HUES64 (cell line): ENCODE measurements around the gene CD81.

Experiments
- H3K27ac ChIP-seq: 2 replicates; pipeline ENCODE4 v1.7.0; 2013; ENCODE audit warnings: low read depth, low read length, inconsistent platforms
- H3K27me3 ChIP-seq: 2 replicates; pipeline ENCODE4 v1.6.1; 2013; ENCODE audit warnings: mild to moderate bottlenecking, low read length; ENCODE audit not compliant: insufficient read depth
- H3K36me3 ChIP-seq: 2 replicates; pipeline ENCODE4 v1.6.1; 2013; ENCODE audit warnings: mild to moderate bottlenecking, low read length; ENCODE audit not compliant: insufficient read depth
- H3K4me1 ChIP-seq: 2 replicates; pipeline ENCODE4 v1.6.1; 2013; ENCODE audit warnings: mild to moderate bottlenecking, low read length, moderate library complexity; ENCODE audit not compliant: insufficient read depth
- H3K4me3 ChIP-seq: 2 replicates; pipeline ENCODE4 v1.5.1; 2013; ENCODE audit warnings: mild to moderate bottlenecking, low read length, moderate library complexity
- H3K9ac ChIP-seq: 2 replicates; pipeline ENCODE4 v1.6.1; 2013; ENCODE audit warnings: mild to moderate bottlenecking, low read depth, low read length
- H3K9me3 ChIP-seq: 2 replicates; pipeline ENCODE4 v1.6.1; 2013; ENCODE audit warnings: low read depth, low read length; ENCODE audit not compliant: insufficient read depth
- WGBS: fragments of 150-250, 120-280 bp; methylation state at CpG from one replicate; pipeline ENCODE4 v1.1.7; 2013; ENCODE audit warnings: missing lambda C conversion rate; 5-methylcytosine and 5-hydroxymethylcytosine counted together

Gene CD81

DNA sequence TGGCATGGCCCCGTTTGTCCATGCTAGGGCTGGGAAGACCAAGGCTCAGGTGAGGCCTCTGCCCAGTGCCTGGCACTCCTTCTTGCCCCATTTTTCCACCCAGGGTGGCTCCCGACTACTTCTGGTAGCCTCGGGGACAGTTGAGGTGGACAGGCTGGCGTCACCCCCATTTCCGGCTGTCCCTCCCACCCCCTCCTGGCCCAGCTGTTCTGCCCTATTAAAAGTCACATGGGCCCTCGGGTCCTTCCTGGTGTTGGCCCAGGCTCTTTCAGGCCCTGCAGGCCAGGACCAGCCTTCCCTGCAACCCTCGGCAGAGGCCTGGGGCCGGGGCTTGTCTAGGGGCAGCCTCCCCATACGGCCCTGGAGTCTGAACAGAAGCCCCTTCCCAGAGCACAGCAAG is 9.5 kb downstream of the CD81 start:
- no peak overlapping the region for H3K4me3 ChIP-seq
- no peak overlapping the region for H3K9ac ChIP-seq
- WGBS: 95% methylated on average over 9 of the region's 9 CpGs
- H3K36me3 ChIP-seq: peaks cover 8% of the 10 kb centered on the region; the same call in 1 of the 2 replicates
- H3K4me1 ChIP-seq: no peaks in the 10 kb centered on the region
- no peak overlapping the region for H3K27ac ChIP-seq
- H3K27me3 ChIP-seq: no peaks in the 10 kb centered on the region
- H3K9me3 ChIP-seq: no peaks in the 10 kb centered on the region

DNA sequence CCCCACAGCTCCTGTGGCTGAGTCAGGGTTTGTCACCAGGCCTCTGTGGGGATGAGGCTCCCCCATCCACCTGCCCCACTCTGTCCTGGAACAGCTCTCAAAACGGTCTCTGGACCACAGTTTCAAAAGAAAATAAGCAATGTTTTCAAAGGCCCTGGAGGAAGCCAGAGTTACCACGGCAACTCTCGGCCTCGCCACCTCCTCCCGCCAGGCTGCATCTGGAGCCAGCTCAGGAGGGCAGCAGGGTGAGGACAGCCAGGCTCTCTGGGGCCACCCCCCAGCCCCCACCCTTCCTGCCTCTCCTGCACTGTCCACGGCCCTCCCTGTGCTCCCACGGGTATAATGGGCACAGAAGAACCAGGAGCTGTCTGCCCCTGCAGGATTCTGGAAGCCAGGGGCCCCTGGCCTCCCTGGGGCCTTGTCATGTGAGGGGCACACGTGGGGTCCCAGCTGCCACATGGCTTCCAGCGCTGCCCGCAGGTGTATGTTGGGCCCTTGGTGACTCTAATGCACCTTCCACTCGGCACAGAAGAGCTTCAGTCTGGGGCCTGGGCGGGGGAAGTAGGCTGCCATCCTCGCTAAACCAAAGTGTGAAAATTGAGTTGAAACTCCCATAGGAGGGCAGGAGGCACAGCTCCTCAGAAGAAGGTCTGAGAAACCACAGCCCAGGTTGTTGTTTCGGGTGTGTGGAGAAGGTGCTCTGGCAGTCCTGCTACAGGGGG is 10.3 kb downstream of the CD81 start:
- no peak overlapping the region for H3K9ac ChIP-seq
- no peaks in the 10 kb centered on the region for H3K9me3 ChIP-seq
- H3K27ac ChIP-seq: no peak overlapping the region
- WGBS: 90% methylated on average over 14 of the region's 14 CpGs
- H3K36me3 ChIP-seq: peaks cover 12% of the 10 kb centered on the region; the same call in 1 of the 2 replicates
- no peaks in the 10 kb centered on the region for H3K27me3 ChIP-seq
- H3K4me1 ChIP-seq: no peaks in the 10 kb centered on the region
- H3K4me3 ChIP-seq: no peak overlapping the region

DNA sequence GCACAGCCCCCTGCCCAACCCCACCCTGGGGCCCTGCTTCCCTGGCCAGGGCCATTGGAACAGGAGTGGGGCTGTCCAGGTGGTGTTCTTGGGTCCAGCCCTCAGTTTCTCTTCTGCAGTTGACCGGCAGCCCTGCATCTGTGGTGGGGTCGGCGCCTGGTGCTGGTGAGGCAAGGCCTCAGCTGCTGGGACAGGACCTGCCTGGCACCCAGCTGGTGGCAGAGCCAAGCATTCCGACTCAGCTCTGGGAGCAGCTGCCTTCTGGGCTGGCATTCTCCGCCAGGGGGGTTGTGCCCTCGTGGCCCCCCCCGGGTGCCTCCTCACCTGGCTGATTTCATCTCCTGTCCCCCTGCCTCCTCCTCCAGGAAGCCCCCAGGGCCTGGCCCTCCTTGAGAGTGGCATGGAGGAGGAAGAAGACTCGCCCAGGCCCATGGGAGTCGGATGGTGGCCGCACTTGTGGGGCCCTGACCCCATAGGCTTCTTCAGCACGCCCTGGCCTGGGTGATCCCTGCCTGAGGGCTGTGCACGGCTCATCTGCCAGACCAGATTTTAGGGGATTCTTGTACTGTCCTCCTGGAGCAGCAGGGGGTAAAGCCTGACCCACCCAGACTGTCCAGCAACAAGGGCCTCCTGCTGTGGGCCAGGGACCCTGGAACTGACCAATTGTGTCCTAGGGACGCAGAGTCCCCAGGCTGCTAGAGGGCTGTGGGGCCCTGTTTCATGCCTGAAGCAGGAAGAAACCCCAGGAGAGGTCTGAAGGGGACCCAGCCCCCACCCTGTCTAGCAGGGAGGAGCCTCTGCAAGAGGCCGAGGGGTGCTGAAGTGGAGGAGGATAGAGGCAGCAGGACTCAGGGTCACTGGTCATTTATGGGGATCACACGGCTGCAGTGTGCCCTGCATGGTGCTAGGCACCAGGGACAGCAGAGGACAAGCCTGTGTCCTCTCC is 11.6 kb downstream of the CD81 start:
- Histone ChIP-seq H3K27ac (no peak overlapping the region; the same call in 1 of the 2 replicates), H3K36me3 (peaks cover 12% of the 10 kb centered on the region; the same call in 1 of the 2 replicates), H3K9me3 (no peaks in the 10 kb centered on the region), H3K27me3 (no peaks in the 10 kb centered on the region), H3K4me3 (no peak overlapping the region), H3K4me1 (no peaks in the 10 kb centered on the region), H3K9ac (no peak overlapping the region)
- WGBS: 88% methylated on average over 15 of the region's 15 CpGs

DNA sequence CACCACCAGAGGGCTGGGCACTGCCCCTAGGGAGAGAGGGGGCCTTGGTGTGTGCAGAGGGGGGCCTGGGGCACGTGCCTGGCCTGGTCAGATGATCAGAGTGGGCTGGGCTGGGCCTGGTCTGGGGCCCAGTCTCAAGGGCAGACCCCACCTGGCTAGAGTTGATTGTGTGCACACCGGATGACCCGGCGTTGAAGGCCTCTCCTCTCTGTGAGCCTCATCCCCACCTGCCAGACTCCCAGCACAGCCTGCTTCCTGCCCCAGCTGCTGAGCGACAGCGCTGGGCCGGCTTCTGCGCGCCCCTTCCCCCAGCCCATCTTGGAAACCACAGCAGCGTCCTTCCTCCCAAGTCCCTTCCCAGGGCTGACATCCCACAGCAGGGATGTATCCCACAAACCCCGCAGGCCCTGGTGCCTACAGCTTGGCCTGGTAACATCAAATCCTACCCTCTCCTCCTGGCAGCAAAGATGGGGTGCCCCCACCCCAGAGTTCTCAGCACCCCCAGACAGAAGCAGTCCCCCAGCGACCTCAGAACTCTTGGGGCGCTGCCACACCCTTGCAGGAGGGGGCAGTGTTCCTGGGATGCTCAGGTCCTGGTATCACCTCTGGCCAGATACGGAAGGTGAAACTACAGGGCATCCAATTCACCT is 12.4 kb downstream of the CD81 start:
- 79% methylated on average over 14 of the region's 14 CpGs for WGBS
- no peak overlapping the region for H3K9ac ChIP-seq
- no peak overlapping the region for H3K27ac ChIP-seq
- no peaks in the 10 kb centered on the region for H3K4me1 ChIP-seq
- H3K36me3 ChIP-seq: peaks cover 16% of the 10 kb centered on the region
- no peaks in the 10 kb centered on the region for H3K27me3 ChIP-seq
- no peaks in the 10 kb centered on the region for H3K9me3 ChIP-seq
- no peak overlapping the region for H3K4me3 ChIP-seq

DNA sequence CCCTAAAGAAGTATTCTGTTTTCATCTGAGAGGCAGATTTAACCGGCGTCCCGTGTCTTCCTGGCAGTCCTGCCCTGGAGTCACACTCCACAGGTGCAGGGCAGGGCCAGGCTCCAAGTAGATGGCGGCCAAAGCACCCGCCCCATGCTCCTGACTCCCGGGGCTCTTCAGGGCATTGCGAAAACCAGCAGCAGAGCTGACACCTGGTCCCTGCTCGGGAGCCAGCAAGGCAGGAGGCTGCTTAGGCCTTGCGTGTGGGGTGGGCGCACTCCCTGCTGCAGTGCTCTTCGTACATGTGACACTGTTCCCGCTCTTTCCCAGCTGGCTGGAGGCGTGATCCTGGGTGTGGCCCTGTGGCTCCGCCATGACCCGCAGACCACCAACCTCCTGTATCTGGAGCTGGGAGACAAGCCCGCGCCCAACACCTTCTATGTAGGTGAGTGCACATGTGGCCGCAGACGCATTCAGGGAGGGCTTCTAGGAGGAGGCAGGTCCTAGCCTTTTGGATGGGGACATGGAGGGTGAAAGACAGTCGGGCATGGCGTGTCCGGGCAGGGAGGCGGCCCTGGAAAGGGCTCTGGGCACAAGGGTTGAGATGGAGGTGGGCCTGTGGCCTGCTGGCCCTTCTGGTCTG is 13.1 kb downstream of the CD81 start:
- H3K27me3 ChIP-seq: no peaks in the 10 kb centered on the region
- H3K9me3 ChIP-seq: no peaks in the 10 kb centered on the region
- 0 out of 2 replicates have a peak overlapping the region, but pooled peaks have one; percentile 5 for H3K27ac ChIP-seq
- H3K9ac ChIP-seq: no peak overlapping the region
- no peak overlapping the region for H3K4me3 ChIP-seq
- H3K36me3 ChIP-seq: peaks cover 12% of the 10 kb centered on the region
- H3K4me1 ChIP-seq: no peaks in the 10 kb centered on the region
- 90% methylated on average over 23 of the region's 23 CpGs for WGBS

DNA sequence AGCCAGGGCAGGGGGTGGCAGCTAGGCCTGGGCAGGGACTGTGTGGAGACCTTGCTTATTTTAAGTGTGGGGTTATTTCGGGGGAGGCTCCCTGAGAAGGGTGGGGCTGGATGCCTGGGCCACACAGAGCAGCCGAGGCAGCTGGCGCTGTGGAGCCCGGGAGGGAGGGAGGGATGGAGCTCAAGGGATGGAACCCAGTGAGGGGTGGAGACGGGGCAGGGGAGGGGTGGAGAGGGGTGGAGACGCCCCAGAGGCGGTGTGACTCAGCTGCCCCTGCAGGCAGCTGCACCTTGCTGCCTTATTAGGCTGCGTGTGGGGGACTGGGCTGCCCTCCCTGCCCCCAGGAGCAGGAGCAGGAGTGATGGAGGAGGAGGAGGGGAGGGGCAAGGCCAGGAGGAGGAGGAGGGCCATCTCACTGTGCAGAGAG is 13.6 kb downstream of the CD81 start:
- no peaks in the 10 kb centered on the region for H3K9me3 ChIP-seq
- no peaks in the 10 kb centered on the region for H3K4me1 ChIP-seq
- no peak overlapping the region for H3K4me3 ChIP-seq
- peak overlapping the region; percentile 35; the same call in 1 of the 2 replicates for H3K27ac ChIP-seq
- peaks cover 16% of the 10 kb centered on the region for H3K36me3 ChIP-seq
- no peak overlapping the region for H3K9ac ChIP-seq
- 44% methylated on average over 8 of the region's 8 CpGs for WGBS
- H3K27me3 ChIP-seq: no peaks in the 10 kb centered on the region

DNA sequence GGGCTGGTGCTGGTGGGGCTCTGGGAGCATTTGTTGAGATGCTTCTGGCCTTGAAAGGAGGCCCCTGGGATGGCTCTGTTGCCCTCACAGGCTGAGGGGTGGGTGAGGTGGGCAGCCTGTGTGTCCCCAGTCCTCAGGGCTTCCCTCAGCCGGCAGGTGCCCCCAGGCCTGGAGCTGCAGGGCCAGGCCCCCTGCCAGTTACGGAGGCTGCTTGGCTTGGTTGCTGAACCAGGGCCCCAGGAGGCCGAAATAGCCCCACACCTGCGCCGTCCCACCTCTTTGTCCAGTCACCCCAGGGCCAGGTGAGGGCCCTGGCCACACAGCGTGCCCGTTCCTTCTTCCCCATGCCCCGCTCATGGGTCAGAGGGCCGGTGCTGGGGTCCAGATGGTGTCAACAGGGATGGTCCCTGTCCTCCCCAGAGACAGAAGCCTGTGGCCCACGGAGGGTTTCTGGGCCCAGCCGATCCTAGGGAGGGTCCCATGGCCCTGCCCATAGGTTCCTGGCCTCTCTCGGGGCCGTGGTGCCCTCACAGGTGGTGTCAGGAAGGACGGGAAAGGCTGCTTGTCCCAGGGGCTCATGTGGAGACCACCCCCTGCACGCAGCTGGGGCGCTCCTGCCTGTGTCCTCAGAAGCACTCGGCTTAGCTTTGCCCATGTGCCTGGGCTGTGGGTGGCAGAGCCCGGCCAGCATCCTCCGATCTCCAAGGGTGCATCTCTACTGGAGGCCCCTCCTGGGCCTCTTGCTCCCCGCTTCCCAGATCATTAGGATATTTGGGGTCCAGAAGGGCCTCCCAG is 14.3 kb downstream of the CD81 start:
- H3K4me3 ChIP-seq: no peak overlapping the region
- H3K9me3 ChIP-seq: no peaks in the 10 kb centered on the region
- no peaks in the 10 kb centered on the region for H3K4me1 ChIP-seq
- 92% methylated on average over 20 of the region's 20 CpGs for WGBS
- peaks cover 22% of the 10 kb centered on the region for H3K36me3 ChIP-seq
- H3K9ac ChIP-seq: peak overlapping the region; percentile 31; the same call in 1 of the 2 replicates
- no peaks in the 10 kb centered on the region for H3K27me3 ChIP-seq
- H3K27ac ChIP-seq: peak overlapping the region; percentile 35

DNA sequence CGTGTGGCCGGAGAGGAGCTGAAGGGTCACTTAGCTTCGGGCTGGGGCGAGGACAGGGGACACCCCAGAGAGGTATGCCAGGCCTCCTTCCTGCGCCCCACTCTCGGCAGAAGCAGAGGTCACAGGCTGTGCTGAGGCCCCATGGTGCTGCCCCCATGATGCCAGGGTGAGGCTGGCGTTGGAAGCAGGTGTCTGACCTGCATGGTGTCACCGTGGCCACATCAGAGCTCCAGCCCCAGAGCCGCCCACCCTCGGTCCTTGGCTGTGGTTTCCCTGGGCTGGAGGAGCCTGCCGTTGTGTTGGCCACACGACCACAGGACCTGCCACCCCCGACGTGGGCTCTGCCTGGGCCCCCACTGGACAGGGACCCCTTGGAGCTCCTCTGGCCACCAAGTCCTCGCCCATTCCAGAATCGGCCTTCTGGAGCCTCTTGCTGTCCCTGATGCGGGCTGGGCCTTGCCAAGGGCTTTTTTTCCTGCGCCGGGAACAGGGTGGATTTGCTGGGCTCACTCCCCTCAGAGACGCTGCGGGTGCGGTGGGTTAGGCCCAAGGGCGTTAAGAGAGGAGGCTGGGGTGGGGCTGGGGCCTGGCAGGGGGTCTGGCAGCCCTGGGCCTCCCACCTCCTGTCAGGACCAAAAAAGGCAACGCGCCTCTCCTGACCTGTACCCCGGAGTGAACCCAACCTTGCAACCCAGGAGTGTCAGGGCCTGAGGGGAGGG is 15.3 kb downstream of the CD81 start:
- Histone ChIP-seq H3K4me1 (no peaks in the 10 kb centered on the region), H3K27me3 (no peaks in the 10 kb centered on the region), H3K4me3 (no peak overlapping the region), H3K9me3 (no peaks in the 10 kb centered on the region), H3K27ac (no peak overlapping the region), H3K36me3 (peaks cover 32% of the 10 kb centered on the region), H3K9ac (no peak overlapping the region)
- 93% methylated on average over 26 of the region's 26 CpGs for WGBS

DNA sequence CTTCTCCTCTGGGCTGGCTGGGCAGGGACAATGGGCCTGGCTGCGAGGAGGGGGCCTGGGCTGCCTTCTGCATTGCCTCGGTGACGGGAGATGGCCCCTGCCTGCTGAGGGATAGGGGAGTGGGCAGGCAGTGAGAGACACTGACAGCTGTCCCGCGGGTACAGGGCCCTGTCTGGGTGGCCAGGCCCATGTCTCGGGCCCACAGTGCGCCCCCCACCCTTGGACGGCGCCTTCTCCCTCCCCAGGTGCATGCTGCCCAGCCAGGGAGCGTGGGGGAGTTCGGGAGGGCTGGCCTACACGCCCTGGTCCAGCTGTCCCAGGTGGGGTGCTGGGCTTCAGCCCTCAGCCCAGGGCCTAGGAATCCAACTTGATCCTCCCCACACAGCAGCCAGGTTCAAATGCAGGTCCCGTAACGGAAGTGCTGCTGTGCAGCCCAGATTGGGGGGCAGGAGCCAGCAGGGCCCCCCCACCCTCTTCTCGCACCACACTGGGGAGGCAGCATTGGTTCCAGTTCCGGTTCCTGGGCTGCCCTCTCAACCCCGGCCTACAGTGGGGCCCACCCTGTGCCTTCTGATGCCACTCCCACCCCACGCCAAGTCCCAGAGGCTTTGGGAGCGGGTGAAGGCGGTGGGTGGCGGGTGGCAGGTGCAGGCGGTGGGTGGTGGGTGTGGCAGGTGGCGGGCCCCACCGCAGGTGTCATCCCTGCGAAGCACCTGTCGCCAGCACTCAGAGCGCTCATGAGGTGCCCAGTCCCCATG is 16.2 kb downstream of the CD81 start:
- 90% methylated on average over 27 of the region's 27 CpGs for WGBS
- Histone ChIP-seq H3K27me3 (no peaks in the 10 kb centered on the region), H3K9me3 (no peaks in the 10 kb centered on the region), H3K4me1 (no peaks in the 10 kb centered on the region), H3K27ac (no peak overlapping the region), H3K9ac (no peak overlapping the region), H3K36me3 (peaks cover 40% of the 10 kb centered on the region), H3K4me3 (no peak overlapping the region)
